Stimulated activated naive CD4-positive, alpha-beta T cell treated with Interleukin-2 at 50 U/mL for 16 hours (primary cell): ENCODE results near the gene OR10G6.
"Not testable (repeated sequence)": the region's sequence is repeated elsewhere in the genome, so short reads cannot be mapped to it uniquely, and the experiment has no call there.

Source experiments
- DNase-seq: peaks from one replicate; lab custom pipeline; 2025; lab: John Stamatoyannopoulos, UW

OR10G6 gene

GRCh38 chr11:123995119-123995518, at the start of gene OR10G6:
OR10G6 (minus strand) TSS chr11:123995161; CDS start chr11:123995161, 0 bp downstream.
- no peak for DNase-seq

DNA sequence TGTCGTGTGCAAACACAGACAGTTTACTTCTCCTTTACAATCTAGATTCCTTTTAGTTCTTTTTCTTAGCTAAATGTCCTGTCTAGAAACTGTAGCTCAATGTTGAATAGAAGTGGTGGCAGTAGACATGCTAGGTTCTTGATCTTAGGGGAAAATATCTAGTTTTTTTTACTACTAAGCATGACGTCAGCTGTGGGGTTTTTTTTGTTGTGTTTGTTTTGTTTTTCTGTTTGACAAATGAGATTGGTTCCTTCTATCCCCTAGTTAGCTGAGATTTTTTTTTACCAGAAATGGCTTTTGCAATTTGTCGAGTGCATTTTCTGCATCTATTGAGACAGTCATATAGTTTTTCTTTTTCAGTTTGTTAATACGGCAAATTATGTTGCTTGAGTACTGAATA, 48.5 kb upstream of the OR10G6 start:
- no peak for DNase-seq

GRCh38 chr11:124041254-124041653, 46.3 kb upstream of the OR10G6 start, which contains the start of gene OR10G7:
OR10G7 (minus strand) TSS chr11:124041325; CDS start chr11:124039001, 2,324 bp downstream.
- DNase-seq, result no peak

- DNase-seq, result no peak
Observed at GRCh38 chr11:124039557-124039956, 44.6 kb upstream of the OR10G6 start.

DNA sequence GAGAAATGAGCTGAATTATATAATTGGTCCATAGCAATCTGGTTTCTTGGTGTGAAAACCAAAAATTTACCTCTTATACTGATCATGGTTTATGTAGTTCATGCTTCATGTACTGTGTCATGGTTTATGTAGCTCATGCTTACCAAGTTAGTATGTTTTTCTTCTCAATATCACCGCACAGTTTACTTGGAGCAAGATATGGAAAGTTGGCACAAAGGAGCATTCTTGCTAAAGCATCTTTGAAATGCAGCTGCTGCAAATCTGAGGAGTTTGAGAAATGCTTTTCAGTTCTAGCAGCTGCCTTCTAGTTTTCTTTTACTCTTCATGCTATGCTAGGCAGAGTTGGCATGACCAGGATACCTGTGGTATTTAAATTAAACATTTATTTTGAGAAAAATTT, 41.7 kb upstream of the OR10G6 start:
- no peak for DNase-seq

- DNase-seq, result no peak
Observed at GRCh38 chr11:124026498-124026897, 31.5 kb upstream of the OR10G6 start, which contains the start of gene OR10G8. OR10G8 (plus strand) TSS chr11:124026798; CDS start chr11:124029623, 2,825 bp downstream.

GRCh38 chr11:124015837-124016236, 20.9 kb upstream of the OR10G6 start:
- DNase-seq, result not testable (repeated sequence)

DNA sequence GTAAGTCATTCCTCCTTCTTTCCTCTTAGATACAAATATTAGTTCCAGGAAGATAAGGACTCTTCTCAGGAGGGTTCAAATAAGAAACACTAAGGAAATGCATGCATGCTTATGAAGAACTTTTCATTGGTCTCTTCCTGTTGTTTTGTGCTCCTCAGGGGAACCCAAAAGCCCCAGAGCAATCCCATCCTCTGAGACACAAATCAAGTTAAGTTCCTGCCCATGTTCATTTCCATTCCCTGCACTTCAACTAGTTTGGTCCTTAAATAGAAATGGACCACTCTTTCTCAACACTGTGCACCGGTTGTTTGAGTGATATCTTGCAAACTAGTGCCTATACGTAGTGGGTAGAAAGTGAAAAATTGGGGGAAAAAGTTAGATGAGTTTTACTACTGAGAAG, 17.7 kb upstream of the OR10G6 start, which contains the start of gene OR10G4:
Gene OR10G4, plus strand, starts transcription at position 301 of the 400 bp plus-strand sequence. CDS start 2,578 bp downstream, outside the sequence.
- DNase-seq, result no peak

GRCh38 chr11:123979311-123979710, 15.7 kb downstream of the OR10G6 start:
- DNase-seq, result no peak

DNA sequence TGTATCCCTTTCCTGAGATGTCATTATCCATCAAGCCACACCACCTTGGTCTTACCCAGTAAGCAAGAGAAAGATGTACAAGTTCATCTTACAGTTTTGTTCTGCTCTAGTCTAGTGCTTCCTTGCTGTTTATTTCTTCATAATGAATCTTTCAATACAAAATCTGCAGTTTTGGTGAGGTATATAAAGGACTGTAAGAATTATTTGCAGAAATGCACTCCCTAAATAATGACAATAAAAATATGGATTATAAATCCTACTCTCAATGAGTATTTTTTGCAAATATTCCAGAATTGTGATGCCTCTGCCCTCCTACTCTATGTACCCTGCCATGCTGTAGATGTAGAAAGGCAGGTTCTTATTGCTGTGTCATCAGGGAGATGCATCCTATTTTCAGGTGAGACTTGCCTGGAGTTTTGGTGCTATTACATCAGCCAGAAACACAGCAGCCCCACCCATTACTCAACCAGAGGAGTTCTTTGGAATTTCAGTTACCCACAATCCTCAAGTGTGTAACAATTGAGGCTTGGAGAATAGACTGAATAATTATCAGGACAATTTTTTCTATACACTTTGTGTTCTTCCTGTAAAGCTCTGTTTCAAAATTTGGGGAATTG, 17.1 kb downstream of the OR10G6 start, which contains the start of gene OR10S1:
Gene OR10S1, minus strand, starts transcription at position 51 of the 617 bp plus-strand sequence. CDS start 117 bp downstream, outside the sequence.
- DNase-seq, result no peak

DNA sequence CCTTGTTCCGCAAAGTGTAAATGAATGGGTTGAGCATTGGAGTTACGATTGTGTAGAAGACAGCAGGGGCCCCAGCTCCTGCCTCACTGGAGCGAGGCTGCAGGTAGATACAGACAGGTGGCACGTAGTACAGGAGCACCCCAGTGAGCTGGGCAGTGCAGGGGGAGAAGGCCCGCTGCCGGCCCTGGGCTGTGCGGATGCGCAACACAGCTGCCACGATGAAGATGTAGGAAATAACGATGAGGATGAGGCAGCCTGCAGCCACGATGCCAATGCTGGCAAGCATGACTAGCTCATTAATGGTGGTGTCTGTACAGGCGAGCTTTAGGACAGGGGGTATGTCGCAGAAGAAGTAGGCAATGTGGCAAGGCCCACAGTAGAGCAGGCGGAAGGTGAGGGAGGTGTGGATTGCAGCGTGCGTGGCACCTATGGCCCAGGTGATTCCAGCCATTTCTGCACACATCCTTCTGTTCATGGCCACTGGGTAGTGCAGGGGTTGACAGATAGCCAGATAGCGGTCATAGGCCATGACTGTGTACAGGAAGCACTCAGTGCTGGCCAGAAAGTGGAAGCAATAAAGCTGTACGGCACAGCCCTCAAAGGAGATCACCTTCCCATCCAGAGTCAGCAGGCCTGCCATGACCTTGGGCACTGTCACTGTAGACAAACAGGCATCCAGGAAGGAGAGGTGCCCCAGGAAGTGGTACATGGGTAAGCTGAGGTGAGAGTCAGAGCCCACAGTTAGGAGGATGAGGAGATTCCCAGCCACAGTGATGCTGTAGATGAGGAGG, 18.0 kb downstream of the OR10G6 start:
- no peak for DNase-seq

GRCh38 chr11:123973816-123974215, 21.1 kb downstream of the OR10G6 start:
- no peak for DNase-seq

DNA sequence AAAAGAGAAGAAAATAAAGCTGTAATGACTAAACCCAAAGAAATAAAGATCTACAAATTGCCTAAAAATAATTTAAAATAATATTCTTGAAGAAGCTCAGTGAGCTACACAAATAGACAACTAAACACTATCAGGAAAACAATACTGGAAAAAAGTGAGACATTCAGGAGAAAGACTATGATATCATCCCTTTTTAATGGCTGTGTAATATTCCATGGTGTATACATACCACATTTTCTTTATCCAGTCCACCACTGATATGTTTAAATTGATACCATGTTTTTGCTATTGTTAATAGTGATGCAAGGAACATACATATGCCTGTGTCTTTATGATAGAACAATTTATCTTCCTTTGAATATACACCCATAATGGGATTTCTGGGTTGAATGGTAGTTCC, 38.2 kb downstream of the OR10G6 start:
- no peak for DNase-seq

DNA sequence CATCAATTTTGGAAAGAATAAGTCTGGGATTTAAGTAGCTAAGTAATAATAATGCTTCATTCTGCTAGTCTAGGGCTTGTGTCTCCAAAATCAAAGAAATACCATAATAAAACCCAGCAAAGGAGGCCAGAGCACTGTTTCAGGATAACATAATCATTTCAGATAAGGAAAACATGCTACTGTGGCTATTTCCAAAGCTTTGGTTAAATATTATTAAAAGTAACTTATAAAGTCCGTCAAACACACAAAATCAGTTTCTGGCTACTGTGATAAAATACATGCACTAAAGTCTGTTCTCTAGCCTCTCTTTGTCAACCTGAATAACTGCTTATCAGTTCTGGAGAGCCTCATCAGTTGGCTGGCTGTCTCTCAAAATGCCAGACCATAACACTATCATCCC, 49.8 kb downstream of the OR10G6 start:
- DNase-seq, result no peak
